GM12874 (cell line): ENCODE data around the gene OSBPL8.
A peak's percentile ranks its signal among the peaks of the same experiment; 100 is the strongest.

Source experiments
- TF ChIP-seq, protein P1 (sequence below): IDR thresholded peaks from 2 replicates; pipeline ENCODE4 v1.5.1; 2011; ENCODE audit warnings: low read depth, mild to moderate bottlenecking, control low read depth, low read length, moderate library complexity; ENCODE audit not compliant: insufficient read depth

Gene OSBPL8

GRCh38 chr12:76374386-76375020 is 185.1 kb downstream of the OSBPL8 start:
- TF ChIP-seq, protein P1, sequence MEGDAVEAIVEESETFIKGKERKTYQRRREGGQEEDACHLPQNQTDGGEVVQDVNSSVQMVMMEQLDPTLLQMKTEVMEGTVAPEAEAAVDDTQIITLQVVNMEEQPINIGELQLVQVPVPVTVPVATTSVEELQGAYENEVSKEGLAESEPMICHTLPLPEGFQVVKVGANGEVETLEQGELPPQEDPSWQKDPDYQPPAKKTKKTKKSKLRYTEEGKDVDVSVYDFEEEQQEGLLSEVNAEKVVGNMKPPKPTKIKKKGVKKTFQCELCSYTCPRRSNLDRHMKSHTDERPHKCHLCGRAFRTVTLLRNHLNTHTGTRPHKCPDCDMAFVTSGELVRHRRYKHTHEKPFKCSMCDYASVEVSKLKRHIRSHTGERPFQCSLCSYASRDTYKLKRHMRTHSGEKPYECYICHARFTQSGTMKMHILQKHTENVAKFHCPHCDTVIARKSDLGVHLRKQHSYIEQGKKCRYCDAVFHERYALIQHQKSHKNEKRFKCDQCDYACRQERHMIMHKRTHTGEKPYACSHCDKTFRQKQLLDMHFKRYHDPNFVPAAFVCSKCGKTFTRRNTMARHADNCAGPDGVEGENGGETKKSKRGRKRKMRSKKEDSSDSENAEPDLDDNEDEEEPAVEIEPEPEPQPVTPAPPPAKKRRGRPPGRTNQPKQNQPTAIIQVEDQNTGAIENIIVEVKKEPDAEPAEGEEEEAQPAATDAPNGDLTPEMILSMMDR = no peak

GRCh38 chr12:76368230-76368629 is 191.3 kb downstream of the OSBPL8 start:
- TF ChIP-seq, protein P1 = no peak

DNA sequence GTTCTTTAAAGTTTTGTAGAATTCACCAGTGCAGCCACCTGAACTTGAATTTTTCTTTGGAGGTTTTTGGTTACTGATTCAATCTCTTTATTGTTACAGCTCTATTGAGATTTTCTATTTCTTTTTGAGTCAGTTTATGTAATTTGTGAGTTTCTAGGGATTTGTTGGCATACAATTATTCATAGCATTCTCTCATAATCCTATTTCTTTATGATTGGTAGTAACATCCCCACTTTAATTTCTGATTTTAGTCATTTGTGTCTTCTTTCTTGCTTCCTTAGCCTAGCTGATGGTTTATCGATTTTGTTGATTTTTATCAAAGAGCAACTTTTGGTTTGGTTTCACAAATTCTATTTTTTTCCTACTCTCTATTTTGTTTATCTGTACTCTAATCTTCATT is 193.4 kb downstream of the OSBPL8 start:
- TF ChIP-seq, protein P1 = no peak

GRCh38 chr12:76360316-76360715 is 199.3 kb downstream of the OSBPL8 start:
- TF ChIP-seq, protein P1 = no peak

GRCh38 chr12:76356071-76356470 is 203.5 kb downstream of the OSBPL8 start:
- TF ChIP-seq, protein P1 = no peak

DNA sequence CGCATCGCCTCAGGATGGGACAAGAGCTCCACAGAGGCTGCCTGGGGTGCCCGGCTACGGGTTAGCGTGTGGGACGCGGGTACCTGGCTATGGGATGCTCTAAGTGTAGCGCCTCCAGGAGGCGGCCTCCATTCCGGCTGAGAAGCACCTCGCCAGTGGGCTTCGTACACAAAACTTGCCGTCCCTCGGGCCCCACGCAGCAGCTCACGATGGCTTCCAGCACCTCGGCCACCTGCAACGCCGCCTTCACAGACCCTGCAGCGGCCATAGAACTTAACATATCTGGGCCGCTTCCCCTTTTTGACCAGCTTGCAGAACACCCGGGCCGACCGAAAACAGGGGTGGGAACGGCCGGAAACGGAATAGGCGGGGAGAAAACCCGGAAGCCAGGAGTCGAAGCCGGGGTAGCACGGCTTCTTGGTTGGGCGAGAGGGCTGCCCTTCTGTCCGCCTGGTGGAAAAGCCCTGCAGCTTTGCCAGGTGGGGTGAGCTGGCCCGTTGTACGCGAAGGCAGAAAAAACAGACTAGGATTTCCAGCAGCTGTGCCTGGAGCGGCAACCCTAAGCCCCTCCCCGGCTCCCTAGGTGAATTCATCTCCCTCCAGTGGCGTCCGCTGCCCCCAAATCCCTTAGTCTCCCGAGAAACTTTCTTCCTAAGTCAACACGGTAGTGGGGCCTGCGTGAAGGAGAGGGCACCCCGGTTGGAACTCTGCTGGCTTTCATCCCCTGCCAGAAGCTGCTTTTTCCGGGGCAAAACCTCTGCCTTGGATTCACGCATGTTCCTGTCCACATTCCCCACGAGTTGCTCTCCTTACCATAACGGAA is 211.3 kb downstream of the OSBPL8 start, which contains the start of gene BBS10:
Gene BBS10 (minus strand): TSS at position 337 of the 823 bp plus-strand sequence. CDS start 57 bp downstream, at position 280.
- TF ChIP-seq, protein P1 = peak; percentile 35; the same call in 1 of the 2 replicates

DNA sequence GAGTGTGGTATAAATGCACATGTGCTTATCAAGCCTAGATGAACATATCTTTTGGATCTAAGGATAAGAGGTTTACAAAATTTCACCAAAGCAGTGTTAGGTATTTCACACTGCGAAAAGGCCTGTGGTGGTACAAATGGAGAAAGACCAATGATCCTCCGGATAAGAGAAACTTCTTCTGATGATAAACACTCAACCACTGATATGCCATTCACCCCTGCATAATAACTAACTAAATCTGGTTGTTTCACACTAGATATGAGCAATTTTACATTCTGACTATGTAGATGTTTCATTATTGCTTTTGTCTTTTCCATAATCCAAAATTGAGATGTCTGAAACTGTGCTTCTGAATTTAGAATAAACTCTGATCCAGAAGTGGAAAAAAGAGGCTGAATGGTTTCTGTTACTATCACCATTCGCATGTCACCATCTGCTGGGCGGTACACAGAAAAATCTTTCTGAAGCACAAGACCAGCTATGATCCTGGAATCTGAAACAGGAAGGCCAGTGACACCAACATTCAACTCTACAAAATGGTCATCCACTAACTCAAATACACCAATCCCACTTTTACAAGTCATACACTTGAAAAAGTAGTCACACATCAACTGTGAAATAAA is 212.7 kb downstream of the OSBPL8 start:
- TF ChIP-seq, protein P1 = 0 out of 2 replicates have a peak, but pooled peaks have one; percentile 10
